Sigmoid colon (tissue), 4 donors: ENCODE data around the gene DYNC1I1.

ENCODE experiments used
- EP300 ChIP-seq, 4 donors: sonication (generic); formaldehyde crosslinking; IDR thresholded peaks; one replicate each; pipeline ENCODE4 v1.6.1; 2017; ENCODE audit warnings: antibody characterized with exemption in 4 of 4
- POLR2A ChIP-seq, 2 donors: fragments of 450-650 bp; IDR thresholded peaks; one replicate each; pipeline ENCODE4 v1.6.1; 2016; ENCODE audit warnings: antibody characterized with exemption in 2 of 2, mild to moderate bottlenecking in 2 of 2, moderate library complexity in 2 of 2
- TF ChIP-seq, protein P1 (sequence below), 4 experiments: fragments of 450-650 bp in 3 of 4; fragments of 200-600 bp in 1 of 4; IDR thresholded peaks; one replicate each; pipeline ENCODE4 v1.5.1; 2016 to 2019; ENCODE audit warnings: antibody characterized with exemption in 4 of 4, mild to moderate bottlenecking in 3 of 4, moderate library complexity in 2 of 4

DNA sequence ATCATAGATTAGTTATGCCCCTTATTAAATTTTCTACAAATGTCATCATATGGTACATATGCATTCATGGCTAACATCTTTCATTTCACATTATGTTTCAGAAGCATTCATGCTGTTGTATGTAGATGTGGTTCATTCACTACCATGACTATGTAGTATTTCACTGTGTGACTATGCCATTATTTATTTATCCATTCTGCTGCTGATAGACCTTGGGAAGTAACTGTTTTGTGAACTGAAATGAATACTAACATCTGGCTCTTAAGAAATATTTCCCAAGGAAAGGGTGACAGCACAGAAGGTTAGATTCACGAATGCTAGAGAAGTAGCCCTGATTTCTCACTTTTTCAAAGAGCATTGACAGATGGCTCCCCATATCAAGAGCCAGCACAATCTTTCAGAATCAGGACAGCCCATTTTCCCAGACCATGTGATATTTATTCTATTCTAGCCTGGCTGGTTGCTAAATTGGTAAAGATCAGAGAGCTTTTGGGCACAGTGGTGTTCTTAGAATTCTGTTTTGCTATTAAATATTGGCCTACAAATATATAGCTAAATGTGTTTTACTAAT lies 157.4 kb downstream of the DYNC1I1 start:
- TF ChIP-seq, protein P1, sequence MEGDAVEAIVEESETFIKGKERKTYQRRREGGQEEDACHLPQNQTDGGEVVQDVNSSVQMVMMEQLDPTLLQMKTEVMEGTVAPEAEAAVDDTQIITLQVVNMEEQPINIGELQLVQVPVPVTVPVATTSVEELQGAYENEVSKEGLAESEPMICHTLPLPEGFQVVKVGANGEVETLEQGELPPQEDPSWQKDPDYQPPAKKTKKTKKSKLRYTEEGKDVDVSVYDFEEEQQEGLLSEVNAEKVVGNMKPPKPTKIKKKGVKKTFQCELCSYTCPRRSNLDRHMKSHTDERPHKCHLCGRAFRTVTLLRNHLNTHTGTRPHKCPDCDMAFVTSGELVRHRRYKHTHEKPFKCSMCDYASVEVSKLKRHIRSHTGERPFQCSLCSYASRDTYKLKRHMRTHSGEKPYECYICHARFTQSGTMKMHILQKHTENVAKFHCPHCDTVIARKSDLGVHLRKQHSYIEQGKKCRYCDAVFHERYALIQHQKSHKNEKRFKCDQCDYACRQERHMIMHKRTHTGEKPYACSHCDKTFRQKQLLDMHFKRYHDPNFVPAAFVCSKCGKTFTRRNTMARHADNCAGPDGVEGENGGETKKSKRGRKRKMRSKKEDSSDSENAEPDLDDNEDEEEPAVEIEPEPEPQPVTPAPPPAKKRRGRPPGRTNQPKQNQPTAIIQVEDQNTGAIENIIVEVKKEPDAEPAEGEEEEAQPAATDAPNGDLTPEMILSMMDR (IDR thresholded peaks at IDR 0.05), result no peak
- TF ChIP-seq EP300 (IDR thresholded peaks at IDR 0.05) (no peak), POLR2A (IDR thresholded peaks at IDR 0.05) (no peak)
